Colon (tissue), 2 donors: Measurements from ENCODE around the gene PPRC1.

Experiments used
- FAIRE-seq: peaks from 2 replicates; lab custom pipeline; 2012; peaks lifted over from hg19 to GRCh38; lab: Jason Lieb, UNC
- donor health status: control.
- donor health status: control.

The PPRC1 gene

GRCh38 chr10:102195296-102195870 is 62.5 kb downstream of the PPRC1 start:
- FAIRE-seq, result no peak

DNA sequence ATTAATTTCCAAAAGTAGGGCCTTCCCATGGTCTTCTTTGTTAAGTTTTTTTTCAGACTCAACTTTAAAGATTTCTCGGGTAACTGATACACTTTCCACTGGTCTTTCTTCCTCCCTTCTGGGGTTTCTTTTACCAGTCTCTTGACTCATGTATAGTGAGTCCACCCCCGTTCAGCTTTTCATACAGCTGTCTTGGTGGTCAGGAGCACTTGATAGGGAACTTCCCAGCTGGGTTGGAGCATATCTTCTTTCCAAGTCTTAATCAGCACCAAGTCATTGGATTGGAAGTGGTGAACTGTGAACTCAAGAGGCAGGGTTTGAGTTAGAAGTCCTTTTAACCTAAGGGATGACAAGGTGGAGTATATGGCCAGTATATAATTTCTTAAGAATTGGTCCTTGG is 64.1 kb downstream of the PPRC1 start:
- no peak for FAIRE-seq

- no peak for FAIRE-seq
Observed at GRCh38 chr10:102198027-102198426, 65.2 kb downstream of the PPRC1 start.
